Measurements from ENCODE around the gene RFFL. TPM values are rescaled to one million over a fixed set of nuclear protein-coding genes. Genes with fewer than 3 reads are reported as not detected.

RFFL gene
- total and polyA plus RNA-seq, 9 of the 15 experiments (the other 6 are each of a cell fraction or from before 2014, with no cell fraction given) = 3.4 to 18.1 (median 12.8) TPM

DNA sequence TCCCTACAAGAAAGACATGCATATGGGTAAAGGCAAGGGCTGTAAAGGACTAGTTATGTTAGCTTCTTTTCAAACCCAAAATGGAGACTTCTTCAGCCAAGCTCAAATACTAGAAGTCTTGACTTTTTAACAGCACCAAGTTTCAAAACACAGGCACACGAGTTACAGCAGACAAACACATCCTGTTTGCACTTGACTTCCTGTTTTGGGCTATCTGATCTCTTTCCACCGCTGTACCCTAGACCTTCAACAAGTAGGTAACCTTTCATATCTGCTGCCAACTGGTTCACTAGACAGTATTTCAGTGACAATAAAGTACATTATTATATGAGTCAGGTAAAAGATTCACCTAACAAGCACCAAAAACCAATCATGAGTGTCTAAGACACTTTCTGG is 12.3 kb downstream of the RFFL start (continued):
- TF ChIP-seq, protein P1, sequence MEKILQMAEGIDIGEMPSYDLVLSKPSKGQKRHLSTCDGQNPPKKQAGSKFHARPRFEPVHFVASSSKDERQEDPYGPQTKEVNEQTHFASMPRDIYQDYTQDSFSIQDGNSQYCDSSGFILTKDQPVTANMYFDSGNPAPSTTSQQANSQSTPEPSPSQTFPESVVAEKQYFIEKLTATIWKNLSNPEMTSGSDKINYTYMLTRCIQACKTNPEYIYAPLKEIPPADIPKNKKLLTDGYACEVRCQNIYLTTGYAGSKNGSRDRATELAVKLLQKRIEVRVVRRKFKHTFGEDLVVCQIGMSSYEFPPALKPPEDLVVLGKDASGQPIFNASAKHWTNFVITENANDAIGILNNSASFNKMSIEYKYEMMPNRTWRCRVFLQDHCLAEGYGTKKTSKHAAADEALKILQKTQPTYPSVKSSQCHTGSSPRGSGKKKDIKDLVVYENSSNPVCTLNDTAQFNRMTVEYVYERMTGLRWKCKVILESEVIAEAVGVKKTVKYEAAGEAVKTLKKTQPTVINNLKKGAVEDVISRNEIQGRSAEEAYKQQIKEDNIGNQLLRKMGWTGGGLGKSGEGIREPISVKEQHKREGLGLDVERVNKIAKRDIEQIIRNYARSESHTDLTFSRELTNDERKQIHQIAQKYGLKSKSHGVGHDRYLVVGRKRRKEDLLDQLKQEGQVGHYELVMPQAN (IDR thresholded peaks at IDR 0.05; ENCODE audit: borderline replicate concordance) = no peak
- TF ChIP-seq, protein P2, sequence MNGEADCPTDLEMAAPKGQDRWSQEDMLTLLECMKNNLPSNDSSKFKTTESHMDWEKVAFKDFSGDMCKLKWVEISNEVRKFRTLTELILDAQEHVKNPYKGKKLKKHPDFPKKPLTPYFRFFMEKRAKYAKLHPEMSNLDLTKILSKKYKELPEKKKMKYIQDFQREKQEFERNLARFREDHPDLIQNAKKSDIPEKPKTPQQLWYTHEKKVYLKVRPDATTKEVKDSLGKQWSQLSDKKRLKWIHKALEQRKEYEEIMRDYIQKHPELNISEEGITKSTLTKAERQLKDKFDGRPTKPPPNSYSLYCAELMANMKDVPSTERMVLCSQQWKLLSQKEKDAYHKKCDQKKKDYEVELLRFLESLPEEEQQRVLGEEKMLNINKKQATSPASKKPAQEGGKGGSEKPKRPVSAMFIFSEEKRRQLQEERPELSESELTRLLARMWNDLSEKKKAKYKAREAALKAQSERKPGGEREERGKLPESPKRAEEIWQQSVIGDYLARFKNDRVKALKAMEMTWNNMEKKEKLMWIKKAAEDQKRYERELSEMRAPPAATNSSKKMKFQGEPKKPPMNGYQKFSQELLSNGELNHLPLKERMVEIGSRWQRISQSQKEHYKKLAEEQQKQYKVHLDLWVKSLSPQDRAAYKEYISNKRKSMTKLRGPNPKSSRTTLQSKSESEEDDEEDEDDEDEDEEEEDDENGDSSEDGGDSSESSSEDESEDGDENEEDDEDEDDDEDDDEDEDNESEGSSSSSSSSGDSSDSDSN (IDR thresholded peaks at IDR 0.05; ENCODE audit: borderline replicate concordance in 1 of 2, low read depth in 2 of 2, low read length in 2 of 2) = no peak
- TF ChIP-seq NBN (IDR thresholded peaks at IDR 0.05; ENCODE audit: low read depth) (no peak), CBX2 (IDR thresholded peaks at IDR 0.05; ENCODE audit: insufficient read depth, low read length, poor library complexity, severe bottlenecking) (no peak), BHLHE40 (IDR thresholded peaks at IDR 0.05; ENCODE audit: low read length) (peak; percentile 56; the same call in 1 of the 2 replicates), HNRNPL (IDR thresholded peaks at IDR 0.05; ENCODE audit: low read depth, low read length) (no peak), PML (IDR thresholded peaks at IDR 0.05; ENCODE audit: low read length) (no peak), SMARCB1 (IDR thresholded peaks at IDR 0.05; ENCODE audit: insufficient read length, low read depth) (no peak), CBX5 (IDR thresholded peaks at IDR 0.05; ENCODE audit: borderline replicate concordance, low read depth) (no peak), NONO (IDR thresholded peaks at IDR 0.05; ENCODE audit: low read depth in 2 of 2, low read length in 1 of 2) (no peak), MAFF (IDR thresholded peaks at IDR 0.05; ENCODE audit: low read length) (no peak)
- TF ChIP-seq, protein P3, sequence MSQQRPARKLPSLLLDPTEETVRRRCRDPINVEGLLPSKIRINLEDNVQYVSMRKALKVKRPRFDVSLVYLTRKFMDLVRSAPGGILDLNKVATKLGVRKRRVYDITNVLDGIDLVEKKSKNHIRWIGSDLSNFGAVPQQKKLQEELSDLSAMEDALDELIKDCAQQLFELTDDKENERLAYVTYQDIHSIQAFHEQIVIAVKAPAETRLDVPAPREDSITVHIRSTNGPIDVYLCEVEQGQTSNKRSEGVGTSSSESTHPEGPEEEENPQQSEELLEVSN (IDR thresholded peaks at IDR 0.05; ENCODE audit: borderline replicate concordance in 1 of 2, extremely low read depth in 1 of 2, insufficient read depth in 1 of 2, insufficient read length in 1 of 2, low read depth in 1 of 2, low read length in 1 of 2, poor library complexity in 1 of 2, severe bottlenecking in 1 of 2) = no peak
- TF ChIP-seq, protein P4, sequence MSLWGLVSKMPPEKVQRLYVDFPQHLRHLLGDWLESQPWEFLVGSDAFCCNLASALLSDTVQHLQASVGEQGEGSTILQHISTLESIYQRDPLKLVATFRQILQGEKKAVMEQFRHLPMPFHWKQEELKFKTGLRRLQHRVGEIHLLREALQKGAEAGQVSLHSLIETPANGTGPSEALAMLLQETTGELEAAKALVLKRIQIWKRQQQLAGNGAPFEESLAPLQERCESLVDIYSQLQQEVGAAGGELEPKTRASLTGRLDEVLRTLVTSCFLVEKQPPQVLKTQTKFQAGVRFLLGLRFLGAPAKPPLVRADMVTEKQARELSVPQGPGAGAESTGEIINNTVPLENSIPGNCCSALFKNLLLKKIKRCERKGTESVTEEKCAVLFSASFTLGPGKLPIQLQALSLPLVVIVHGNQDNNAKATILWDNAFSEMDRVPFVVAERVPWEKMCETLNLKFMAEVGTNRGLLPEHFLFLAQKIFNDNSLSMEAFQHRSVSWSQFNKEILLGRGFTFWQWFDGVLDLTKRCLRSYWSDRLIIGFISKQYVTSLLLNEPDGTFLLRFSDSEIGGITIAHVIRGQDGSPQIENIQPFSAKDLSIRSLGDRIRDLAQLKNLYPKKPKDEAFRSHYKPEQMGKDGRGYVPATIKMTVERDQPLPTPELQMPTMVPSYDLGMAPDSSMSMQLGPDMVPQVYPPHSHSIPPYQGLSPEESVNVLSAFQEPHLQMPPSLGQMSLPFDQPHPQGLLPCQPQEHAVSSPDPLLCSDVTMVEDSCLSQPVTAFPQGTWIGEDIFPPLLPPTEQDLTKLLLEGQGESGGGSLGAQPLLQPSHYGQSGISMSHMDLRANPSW (CRISPR knock-in tag; IDR thresholded peaks at IDR 0.05) = no peak
- TF ChIP-seq, protein P5, sequence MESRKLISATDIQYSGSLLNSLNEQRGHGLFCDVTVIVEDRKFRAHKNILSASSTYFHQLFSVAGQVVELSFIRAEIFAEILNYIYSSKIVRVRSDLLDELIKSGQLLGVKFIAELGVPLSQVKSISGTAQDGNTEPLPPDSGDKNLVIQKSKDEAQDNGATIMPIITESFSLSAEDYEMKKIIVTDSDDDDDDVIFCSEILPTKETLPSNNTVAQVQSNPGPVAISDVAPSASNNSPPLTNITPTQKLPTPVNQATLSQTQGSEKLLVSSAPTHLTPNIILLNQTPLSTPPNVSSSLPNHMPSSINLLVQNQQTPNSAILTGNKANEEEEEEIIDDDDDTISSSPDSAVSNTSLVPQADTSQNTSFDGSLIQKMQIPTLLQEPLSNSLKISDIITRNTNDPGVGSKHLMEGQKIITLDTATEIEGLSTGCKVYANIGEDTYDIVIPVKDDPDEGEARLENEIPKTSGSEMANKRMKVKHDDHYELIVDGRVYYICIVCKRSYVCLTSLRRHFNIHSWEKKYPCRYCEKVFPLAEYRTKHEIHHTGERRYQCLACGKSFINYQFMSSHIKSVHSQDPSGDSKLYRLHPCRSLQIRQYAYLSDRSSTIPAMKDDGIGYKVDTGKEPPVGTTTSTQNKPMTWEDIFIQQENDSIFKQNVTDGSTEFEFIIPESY (CRISPR knock-in tag; IDR thresholded peaks at IDR 0.05) = no peak
- TF ChIP-seq, protein P6, sequence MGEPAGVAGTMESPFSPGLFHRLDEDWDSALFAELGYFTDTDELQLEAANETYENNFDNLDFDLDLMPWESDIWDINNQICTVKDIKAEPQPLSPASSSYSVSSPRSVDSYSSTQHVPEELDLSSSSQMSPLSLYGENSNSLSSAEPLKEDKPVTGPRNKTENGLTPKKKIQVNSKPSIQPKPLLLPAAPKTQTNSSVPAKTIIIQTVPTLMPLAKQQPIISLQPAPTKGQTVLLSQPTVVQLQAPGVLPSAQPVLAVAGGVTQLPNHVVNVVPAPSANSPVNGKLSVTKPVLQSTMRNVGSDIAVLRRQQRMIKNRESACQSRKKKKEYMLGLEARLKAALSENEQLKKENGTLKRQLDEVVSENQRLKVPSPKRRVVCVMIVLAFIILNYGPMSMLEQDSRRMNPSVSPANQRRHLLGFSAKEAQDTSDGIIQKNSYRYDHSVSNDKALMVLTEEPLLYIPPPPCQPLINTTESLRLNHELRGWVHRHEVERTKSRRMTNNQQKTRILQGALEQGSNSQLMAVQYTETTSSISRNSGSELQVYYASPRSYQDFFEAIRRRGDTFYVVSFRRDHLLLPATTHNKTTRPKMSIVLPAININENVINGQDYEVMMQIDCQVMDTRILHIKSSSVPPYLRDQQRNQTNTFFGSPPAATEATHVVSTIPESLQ (CRISPR knock-in tag; IDR thresholded peaks at IDR 0.05) = no peak

Data from K562 (cell line).